GM12891 (cell line): Measurements from ENCODE around the gene CALHM1.

Source experiments
- PAX5 ChIP-seq: IDR thresholded peaks from 2 replicates; pipeline ENCODE4 v1.6.1; 2011; ENCODE audit warnings: low read length, moderate library complexity, mild to moderate bottlenecking; ENCODE audit not compliant: insufficient read depth, severe bottlenecking
- POLR2A ChIP-seq: IDR thresholded peaks from 2 replicates; pipeline ENCODE4 v1.6.1; 2011; ENCODE audit warnings: low read depth, low read length, control low read depth
- TAF1 ChIP-seq: IDR thresholded peaks from 2 replicates; pipeline ENCODE4 v1.6.1; 2011; ENCODE audit warnings: low read depth, low read length, control low read depth

DNA sequence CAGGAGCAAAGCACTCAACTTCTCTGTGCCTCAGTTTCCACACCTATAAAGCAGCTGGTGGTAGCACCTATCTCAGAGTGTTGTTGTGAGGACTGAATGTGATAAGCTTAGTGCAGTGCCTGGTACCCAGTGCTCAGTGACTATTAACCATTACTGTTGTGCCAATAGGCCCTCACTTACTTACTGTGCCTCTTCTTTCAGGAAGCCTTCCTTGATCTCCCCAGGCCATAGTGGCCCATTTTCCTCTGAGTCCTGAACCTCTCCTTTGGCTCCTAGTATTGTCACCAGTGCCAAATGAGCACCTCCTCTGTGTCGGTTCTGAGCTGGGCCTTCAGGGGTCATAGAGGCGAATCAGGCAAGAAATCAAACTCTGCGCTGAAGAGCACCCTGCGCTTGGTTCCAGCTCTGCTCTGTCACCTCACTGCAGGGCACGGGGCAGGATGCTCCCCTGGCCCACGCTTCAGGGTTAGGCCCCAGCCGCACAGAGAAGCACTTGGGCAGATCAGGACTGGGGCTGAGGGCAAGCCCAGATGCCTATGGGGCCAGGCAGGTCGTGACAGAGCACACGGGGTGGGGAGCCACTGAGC, 2.5 kb downstream of the CALHM1 start:
- TF ChIP-seq POLR2A (no peak), PAX5 (no peak), TAF1 (no peak)
